NB4 (cell line): ENCODE data around the gene PGA5.

Experiments
- DNase-seq: peaks from one replicate; pipeline ENCODE4 v3.0.0; 2010; ENCODE audit warnings: low read depth
- H3K4me3 ChIP-seq: one replicate; pipeline ENCODE4 v1.5.1; 2011; ENCODE audit warnings: mild to moderate bottlenecking, low read depth, low read length, moderate library complexity
- MYC ChIP-seq: IDR thresholded peaks from 2 replicates; pipeline ENCODE4 v1.6.1; 2011; ENCODE audit warnings: low read depth, low read length
- POLR2A ChIP-seq: IDR thresholded peaks from 2 replicates; pipeline ENCODE4 v1.6.1; 2011; ENCODE audit warnings: mild to moderate bottlenecking; ENCODE audit not compliant: insufficient read length; ENCODE audit errors: extremely low read depth
- TF ChIP-seq, protein P1 (sequence below): IDR thresholded peaks from one replicate; pipeline ENCODE4 v1.5.1; 2012; ENCODE audit warnings: low read depth, low read length
- TF ChIP-seq, protein P2 (sequence below): IDR thresholded peaks from 2 replicates; pipeline ENCODE4 v1.6.1; 2011; ENCODE audit warnings: low read depth, low read length

The PGA5 gene

DNA sequence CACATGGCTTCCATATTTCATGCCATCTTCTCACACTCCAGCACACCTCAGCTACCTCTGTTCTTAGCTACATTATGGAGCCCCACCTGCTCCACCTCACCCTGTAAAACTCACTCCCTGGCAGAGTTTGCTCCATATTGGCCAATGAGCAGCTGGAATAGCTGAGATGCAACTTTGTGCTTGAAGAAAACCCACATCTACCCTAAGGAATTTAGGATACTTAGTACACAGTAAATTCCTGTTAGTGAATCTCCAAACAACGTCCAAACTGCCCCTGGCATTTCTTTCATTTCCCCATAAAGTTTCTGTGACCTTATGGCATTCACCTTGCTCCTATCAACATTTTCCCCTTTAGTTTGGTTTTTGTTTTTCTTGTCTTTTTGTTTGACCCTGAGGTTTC, 56.4 kb downstream of the PGA5 start:
- no peak overlapping the region for H3K4me3 ChIP-seq
- TF ChIP-seq MYC (no peak), POLR2A (no peak)
- TF ChIP-seq, protein P1, sequence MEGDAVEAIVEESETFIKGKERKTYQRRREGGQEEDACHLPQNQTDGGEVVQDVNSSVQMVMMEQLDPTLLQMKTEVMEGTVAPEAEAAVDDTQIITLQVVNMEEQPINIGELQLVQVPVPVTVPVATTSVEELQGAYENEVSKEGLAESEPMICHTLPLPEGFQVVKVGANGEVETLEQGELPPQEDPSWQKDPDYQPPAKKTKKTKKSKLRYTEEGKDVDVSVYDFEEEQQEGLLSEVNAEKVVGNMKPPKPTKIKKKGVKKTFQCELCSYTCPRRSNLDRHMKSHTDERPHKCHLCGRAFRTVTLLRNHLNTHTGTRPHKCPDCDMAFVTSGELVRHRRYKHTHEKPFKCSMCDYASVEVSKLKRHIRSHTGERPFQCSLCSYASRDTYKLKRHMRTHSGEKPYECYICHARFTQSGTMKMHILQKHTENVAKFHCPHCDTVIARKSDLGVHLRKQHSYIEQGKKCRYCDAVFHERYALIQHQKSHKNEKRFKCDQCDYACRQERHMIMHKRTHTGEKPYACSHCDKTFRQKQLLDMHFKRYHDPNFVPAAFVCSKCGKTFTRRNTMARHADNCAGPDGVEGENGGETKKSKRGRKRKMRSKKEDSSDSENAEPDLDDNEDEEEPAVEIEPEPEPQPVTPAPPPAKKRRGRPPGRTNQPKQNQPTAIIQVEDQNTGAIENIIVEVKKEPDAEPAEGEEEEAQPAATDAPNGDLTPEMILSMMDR: no peak
- no peak for DNase-seq

DNA sequence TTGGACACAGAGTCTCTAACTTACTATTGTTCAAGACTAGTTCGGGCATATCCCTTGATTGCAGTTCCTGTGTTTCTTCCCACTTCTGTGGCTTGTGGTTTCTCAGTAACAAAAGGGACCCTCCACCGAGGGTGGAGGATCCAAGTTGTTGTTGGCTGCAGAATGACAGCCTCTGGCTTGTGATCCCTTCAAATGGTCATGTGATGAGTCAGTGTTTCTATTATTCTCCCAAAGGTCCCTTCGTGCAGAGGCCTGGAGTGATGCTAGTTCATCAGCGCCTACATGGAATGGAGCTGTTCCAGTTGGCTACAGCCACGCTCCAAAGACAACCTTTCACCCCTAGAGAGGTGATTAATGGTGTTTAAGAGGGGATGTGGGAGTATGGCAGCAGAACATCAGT, 56.8 kb downstream of the PGA5 start:
- DNase-seq: peak; percentile 81
- TF ChIP-seq, protein P1: no peak
- TF ChIP-seq, protein P2, sequence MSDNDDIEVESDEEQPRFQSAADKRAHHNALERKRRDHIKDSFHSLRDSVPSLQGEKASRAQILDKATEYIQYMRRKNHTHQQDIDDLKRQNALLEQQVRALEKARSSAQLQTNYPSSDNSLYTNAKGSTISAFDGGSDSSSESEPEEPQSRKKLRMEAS: no peak
- TF ChIP-seq POLR2A: no peak
- no peak for TF ChIP-seq MYC
- no peak overlapping the region for H3K4me3 ChIP-seq

DNA sequence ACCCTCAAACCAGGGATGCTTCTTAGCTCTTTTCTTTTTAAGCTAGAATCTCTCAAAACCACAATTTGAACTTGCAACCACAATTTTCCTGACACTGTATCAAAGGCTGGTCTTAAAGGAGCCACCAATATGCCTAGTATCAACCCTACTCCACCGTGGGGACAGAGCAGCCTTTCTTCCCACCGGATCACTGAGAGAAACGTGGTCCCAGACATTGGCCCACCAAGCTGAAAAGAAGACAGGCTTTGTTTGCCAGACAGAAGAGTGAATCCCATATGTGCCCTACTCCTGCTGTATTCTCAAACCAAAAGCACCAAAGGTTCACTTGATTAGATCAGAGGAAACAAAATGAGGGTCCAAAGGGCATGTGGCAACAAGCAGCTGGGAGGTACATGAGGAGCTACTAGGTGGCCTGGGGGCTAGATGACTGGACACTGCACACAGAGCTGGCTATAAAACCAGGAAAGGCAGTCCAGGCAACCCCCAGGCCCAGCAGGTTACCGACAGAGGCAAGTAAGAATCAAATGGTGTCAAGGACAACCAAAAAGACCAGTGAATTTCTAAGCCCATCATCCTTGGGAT, 57.8 kb downstream of the PGA5 start:
- H3K4me3 ChIP-seq: no peak overlapping the region
- no peak for TF ChIP-seq POLR2A
- TF ChIP-seq, protein P1: no peak
- TF ChIP-seq MYC: no peak
- TF ChIP-seq, protein P2: no peak
- DNase-seq: no peak
